HCT116 (cell line): Measurements from ENCODE around the gene TBR1. TPM values are rescaled to one million over a fixed set of nuclear protein-coding genes. Genes with fewer than 3 reads are reported as not detected.

Experiments used
- ATAC-seq: fragments of 200-7000 bp; cut with Tn5 transposase; 2 replicates; pipeline ENCODE4 v1.9.1; 2020; ENCODE audit warnings: mild to moderate bottlenecking, moderate library complexity
- BruUV-seq: library from RNA; stranded (reverse); fragments of 400-500 nt; replicated peaks from 2 replicates; lab custom pipeline; 2021; lab: Mats Ljungman, UMichigan
- CTCF ChIA-PET: fragments of 300-600 bp; sonication (Branson Sonifier 250); formaldehyde crosslinking; loops from one replicate; lab custom pipeline; 2021; ENCODE audit warnings: antibody characterized with exemption; lab: Charles Lee
- POLR2A ChIA-PET: fragments of 300-600, 350-600 bp; sonication (Branson Sonifier 250); formaldehyde crosslinking; loops from one replicate; lab custom pipeline; 2021; ENCODE audit warnings: antibody characterized with exemption; lab: Charles Lee
- RAD21 ChIA-PET, 2 experiments: fragments of 300-600 bp; sonication (Branson Sonifier 250); formaldehyde crosslinking; loops; one replicate each; lab custom pipeline; 2023; ENCODE audit warnings: low total read pairs in 2 of 2; ENCODE audit not compliant: uncharacterized antibody in 2 of 2, unreplicated experiment in 2 of 2, low non-redundant PET in 1 of 2; lab: Charles Lee
- DNase-seq: peaks from one replicate; pipeline ENCODE4 v3.0.0-alpha.2; 2010; ENCODE audit warnings: low read depth, low spot score
- H2AFZ ChIP-seq: fragments of 200-600 bp; shearing (Covaris generic), sonication (generic); 2 replicates; pipeline ENCODE4 v1.6.1; 2017; ENCODE audit warnings: low read depth, mixed run types, mixed read lengths, antibody characterized with exemption, low read length; ENCODE audit not compliant: poor library complexity, severe bottlenecking
- H3K27ac ChIP-seq: 2 replicates; pipeline ENCODE4 v1.5.1; 2012; ENCODE audit warnings: low read depth, low read length
- H3K27me3 ChIP-seq: fragments of 200-600 bp; sonication (generic); 2 replicates; pipeline ENCODE4 v1.6.1; 2016; ENCODE audit warnings: mixed run types, low read length, mixed read lengths; ENCODE audit not compliant: insufficient read depth
- H3K36me3 ChIP-seq, 2 experiments: fragments of 200-500 bp in 1 of 2; fragments of 200-600 bp in 1 of 2; sonication (Bioruptor generic) in 1 of 2; sonication (generic) in 1 of 2; 2 replicates each; pipeline versions ENCODE4 v1.5.1 to v1.6.1; 2014 to 2016; ENCODE audit warnings: low read length in 2 of 2, inconsistent platforms in 1 of 2, mixed read lengths in 1 of 2, mixed run types in 1 of 2; ENCODE audit not compliant: insufficient read depth in 2 of 2, control insufficient read depth in 1 of 2
- H3K4me1 ChIP-seq, 2 experiments: fragments of 200-600 bp in 1 of 2; sonication (generic) in 1 of 2; 2 replicates each; pipeline versions ENCODE4 v1.5.1 to v1.6.1; 2012 to 2017; ENCODE audit warnings: low read length in 2 of 2, inconsistent platforms in 1 of 2, mild to moderate bottlenecking in 1 of 2, mixed read lengths in 1 of 2, mixed run types in 1 of 2, moderate library complexity in 1 of 2; ENCODE audit not compliant: insufficient read depth in 2 of 2, control insufficient read depth in 1 of 2
- H3K4me2 ChIP-seq: fragments of 200-600 bp; sonication (generic); 2 replicates; pipeline ENCODE4 v1.6.1; 2017; ENCODE audit warnings: mixed run types, low read length, mixed read lengths
- H3K4me3 ChIP-seq, 2 experiments: fragments of 200-600 bp in 1 of 2; sonication (generic) in 1 of 2; replicated peaks in 1 of 2; 2 replicates each; pipeline ENCODE4 v1.5.1; 2011 to 2016; ENCODE audit warnings: low read length in 2 of 2, control low read depth in 1 of 2, low read depth in 1 of 2, mild to moderate bottlenecking in 1 of 2, mixed read lengths in 1 of 2, mixed run types in 1 of 2
- H3K79me2 ChIP-seq: fragments of 200-600 bp; sonication (generic); 2 replicates; pipeline ENCODE4 v1.6.1; 2017; ENCODE audit warnings: mild to moderate bottlenecking, mixed run types, low read length, moderate library complexity, mixed read lengths; ENCODE audit not compliant: insufficient read depth
- H3K9ac ChIP-seq: fragments of 200-600 bp; sonication (generic); 2 replicates; pipeline ENCODE4 v1.6.1; 2016; ENCODE audit warnings: low read length, mixed read lengths
- H3K9me2 ChIP-seq: fragments of 200-600 bp; sonication (generic), shearing (Covaris generic); 2 replicates; pipeline ENCODE4 v1.6.1; 2017; ENCODE audit warnings: mixed run types, mild to moderate bottlenecking, moderate library complexity; ENCODE audit not compliant: insufficient read depth
- H3K9me3 ChIP-seq, 2 experiments: fragments of 200-500 bp in 1 of 2; fragments of 200-600 bp in 1 of 2; sonication (Bioruptor generic) in 1 of 2; sonication (generic) in 1 of 2; 2 replicates each; pipeline ENCODE4 v1.6.1; 2014 to 2017; ENCODE audit warnings: low read length in 2 of 2, mixed read lengths in 2 of 2, inconsistent platforms in 1 of 2, low read depth in 1 of 2, mild to moderate bottlenecking in 1 of 2, mixed run types in 1 of 2, moderate library complexity in 1 of 2; ENCODE audit not compliant: control insufficient read depth in 1 of 2, insufficient read depth in 1 of 2
- H4K20me1 ChIP-seq: fragments of 200-600 bp; sonication (generic), shearing (Covaris generic); 2 replicates; pipeline ENCODE4 v1.6.1; 2017; ENCODE audit warnings: mixed run types, mild to moderate bottlenecking, moderate library complexity; ENCODE audit not compliant: insufficient read depth
- CBX3 ChIP-seq: IDR thresholded peaks from 2 replicates; pipeline ENCODE4 v1.6.1; 2012; ENCODE audit warnings: low read depth
- CEBPB ChIP-seq: IDR thresholded peaks from 2 replicates; pipeline ENCODE4 v1.6.1; 2012; ENCODE audit warnings: low read depth
- EZH2 ChIP-seq: fragments of 200-600 bp; sonication (generic); IDR thresholded peaks from 2 replicates; pipeline ENCODE4 v1.6.1; 2017; ENCODE audit warnings: antibody characterized with exemption, mixed run types
- RAD21 ChIP-seq: IDR thresholded peaks from 2 replicates; pipeline ENCODE4 v1.6.1; 2012; ENCODE audit warnings: low read depth, mild to moderate bottlenecking
- YY1 ChIP-seq: IDR thresholded peaks from 2 replicates; pipeline ENCODE4 v1.6.1; 2011; ENCODE audit warnings: low read length, low read depth, moderate library complexity, mild to moderate bottlenecking; ENCODE audit not compliant: insufficient replicate concordance; ENCODE audit errors: extremely low read depth
- intact Hi-C: fragments of 100-400 bp; cut with micrococcal nuclease; formaldehyde crosslinking; loops from 2 replicates; pipeline ENCODE4 v1.10.0; 2022
- total RNA-seq: library from RNA; stranded (reverse); gene quantifications from one replicate; pipeline ENCODE4 v1.2.1, GENCODE V29; 2021; ENCODE audit not compliant: unreplicated experiment
- TF ChIP-seq, protein P1 (sequence below): IDR thresholded peaks from 2 replicates; pipeline ENCODE4 v1.6.1; 2012; ENCODE audit warnings: low read depth

The TBR1 gene
- total RNA-seq, 1 experiment from 2014 or later: 0.17 TPM

GRCh38 chr2:161422816-161423403 is 6.8 kb downstream of the TBR1 start:
- no peak overlapping the region for H3K27ac ChIP-seq
- TF ChIP-seq, protein P1, sequence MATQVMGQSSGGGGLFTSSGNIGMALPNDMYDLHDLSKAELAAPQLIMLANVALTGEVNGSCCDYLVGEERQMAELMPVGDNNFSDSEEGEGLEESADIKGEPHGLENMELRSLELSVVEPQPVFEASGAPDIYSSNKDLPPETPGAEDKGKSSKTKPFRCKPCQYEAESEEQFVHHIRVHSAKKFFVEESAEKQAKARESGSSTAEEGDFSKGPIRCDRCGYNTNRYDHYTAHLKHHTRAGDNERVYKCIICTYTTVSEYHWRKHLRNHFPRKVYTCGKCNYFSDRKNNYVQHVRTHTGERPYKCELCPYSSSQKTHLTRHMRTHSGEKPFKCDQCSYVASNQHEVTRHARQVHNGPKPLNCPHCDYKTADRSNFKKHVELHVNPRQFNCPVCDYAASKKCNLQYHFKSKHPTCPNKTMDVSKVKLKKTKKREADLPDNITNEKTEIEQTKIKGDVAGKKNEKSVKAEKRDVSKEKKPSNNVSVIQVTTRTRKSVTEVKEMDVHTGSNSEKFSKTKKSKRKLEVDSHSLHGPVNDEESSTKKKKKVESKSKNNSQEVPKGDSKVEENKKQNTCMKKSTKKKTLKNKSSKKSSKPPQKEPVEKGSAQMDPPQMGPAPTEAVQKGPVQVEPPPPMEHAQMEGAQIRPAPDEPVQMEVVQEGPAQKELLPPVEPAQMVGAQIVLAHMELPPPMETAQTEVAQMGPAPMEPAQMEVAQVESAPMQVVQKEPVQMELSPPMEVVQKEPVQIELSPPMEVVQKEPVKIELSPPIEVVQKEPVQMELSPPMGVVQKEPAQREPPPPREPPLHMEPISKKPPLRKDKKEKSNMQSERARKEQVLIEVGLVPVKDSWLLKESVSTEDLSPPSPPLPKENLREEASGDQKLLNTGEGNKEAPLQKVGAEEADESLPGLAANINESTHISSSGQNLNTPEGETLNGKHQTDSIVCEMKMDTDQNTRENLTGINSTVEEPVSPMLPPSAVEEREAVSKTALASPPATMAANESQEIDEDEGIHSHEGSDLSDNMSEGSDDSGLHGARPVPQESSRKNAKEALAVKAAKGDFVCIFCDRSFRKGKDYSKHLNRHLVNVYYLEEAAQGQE: no peak
- no peak for TF ChIP-seq CEBPB
- H3K27me3 ChIP-seq: no peaks in the 10 kb centered on the region
- BruUV-seq: no TSS peak
- no peaks in the 10 kb centered on the region for H3K36me3 ChIP-seq
- H3K4me1 ChIP-seq: no peaks in the 10 kb centered on the region
- ATAC-seq: no peak
- ChIA-PET POLR2A (no interaction called here), RAD21 (no interaction called here), CTCF (no interaction called here)
- intact Hi-C loops: no loop called here
- no peak overlapping the region for H3K4me3 ChIP-seq
- no peak overlapping the region for H2AFZ ChIP-seq
- H3K9ac ChIP-seq: no peak overlapping the region
- no peaks in the 10 kb centered on the region for H3K9me3 ChIP-seq
- no peaks in the 10 kb centered on the region for H4K20me1 ChIP-seq
- no peaks in the 10 kb centered on the region for H3K9me2 ChIP-seq
- no peak for DNase-seq
- H3K4me2 ChIP-seq: no peak overlapping the region
- no peaks in the 10 kb centered on the region for H3K79me2 ChIP-seq

- ATAC-seq: no peak
- no peak overlapping the region for H3K9ac ChIP-seq
- POLR2A ChIA-PET: no interaction called here
- no peak for TF ChIP-seq EZH2
- TF ChIP-seq CBX3: no peak
- no peak for TF ChIP-seq YY1
- TF ChIP-seq RAD21: no peak
- TF ChIP-seq, protein P1: no peak
- TF ChIP-seq, all 23 proteins: peak for 0
- intact Hi-C loops: no loop called here
- Histone ChIP-seq H3K27ac (no peak overlapping the region), H2AFZ (no peak overlapping the region), H4K20me1 (no peaks in the 10 kb centered on the region), H3K4me3 (no peak overlapping the region), H3K36me3 (no peaks in the 10 kb centered on the region), H3K27me3 (no peaks in the 10 kb centered on the region), H3K4me2 (no peak overlapping the region), H3K9me2 (no peaks in the 10 kb centered on the region), H3K79me2 (no peaks in the 10 kb centered on the region), H3K4me1 (no peaks in the 10 kb centered on the region), H3K9me3 (no peaks in the 10 kb centered on the region)
- ChIA-PET RAD21 (no interaction called here), CTCF (no interaction called here)
- DNase-seq: no peak
- no TSS peak for BruUV-seq
Observed at GRCh38 chr2:161423421-161424393, 7.6 kb downstream of the TBR1 start.
